B cell (primary cell): ENCODE measurements around the gene APOD. TPM values are rescaled to one million over a fixed set of nuclear protein-coding genes. Genes with fewer than 3 reads are reported as not detected.

Experiments
- ATAC-seq: fragments of 200-7000 bp; cut with Tn5 transposase; one replicate; pipeline ENCODE4 v1.10.0; 2021; ENCODE audit warnings: low read depth, mild to moderate bottlenecking, moderate number of reproducible peaks, moderate library complexity
- CTCF ChIA-PET: fragments of 350-600 bp; sonication (Branson Sonifier 250); formaldehyde crosslinking; loops from one replicate; lab custom pipeline; 2021; ENCODE audit warnings: antibody characterized with exemption, inconsistent platforms; lab: Charles Lee
- POLR2A ChIA-PET: fragments of 350-600 bp; sonication (Branson Sonifier 250); formaldehyde crosslinking; loops from one replicate; lab custom pipeline; 2021; ENCODE audit warnings: antibody characterized with exemption; lab: Charles Lee
- DNase-seq: peaks from one replicate; pipeline ENCODE4 v3.0.0; 2013
- H2AFZ ChIP-seq: 2 replicates; pipeline ENCODE4 v1.6.1; 2012; ENCODE audit warnings: mild to moderate bottlenecking, low read depth, low read length; ENCODE audit not compliant: insufficient read depth, poor library complexity, severe bottlenecking
- H3K27ac ChIP-seq, 2 donors: 1 replicate in 1 of 2; 2 replicates in 1 of 2; pipeline ENCODE4 v1.5.1; 2012 to 2013; ENCODE audit warnings: low read length in 2 of 2, mild to moderate bottlenecking in 2 of 2, moderate library complexity in 1 of 2
- H3K27me3 ChIP-seq, 4 experiments: fragments of 200-600 bp in 1 of 4; sonication (generic) in 1 of 4; replicated peaks in 1 of 4; 1 replicate in 2 of 4; 2 replicates in 2 of 4; pipeline versions ENCODE4 v1.6.1 to v1.7.0; 2013 to 2016; ENCODE audit warnings: low read length in 3 of 4, mild to moderate bottlenecking in 2 of 4, mixed read lengths in 1 of 4, moderate library complexity in 1 of 4; ENCODE audit not compliant: insufficient read depth in 4 of 4, control insufficient read depth in 3 of 4; ENCODE audit errors: control extremely low read depth in 1 of 4
- H3K36me3 ChIP-seq, 2 experiments: replicated peaks in 1 of 2; 1 replicate in 1 of 2; 2 replicates in 1 of 2; pipeline versions ENCODE4 v1.6.1 to v1.7.1; 2013; ENCODE audit warnings: low read length in 1 of 2; ENCODE audit not compliant: insufficient read depth in 2 of 2, control insufficient read depth in 1 of 2; ENCODE audit errors: control extremely low read depth in 1 of 2, extremely low read depth in 1 of 2
- H3K4me1 ChIP-seq, 2 donors: fragments of 200-600 bp in 1 of 2; sonication (generic) in 1 of 2; 1 replicate in 1 of 2; 2 replicates in 1 of 2; pipeline versions ENCODE4 v1.5.1 to v1.6.1; 2013 to 2017; ENCODE audit warnings: low read length in 2 of 2; ENCODE audit not compliant: control insufficient read depth in 2 of 2, insufficient read depth in 2 of 2
- H3K4me2 ChIP-seq: replicated peaks from 2 replicates; pipeline ENCODE3; 2012; ENCODE audit warnings: mild to moderate bottlenecking, low read depth, low read length; ENCODE audit not compliant: poor library complexity, severe bottlenecking
- H3K4me3 ChIP-seq, 5 experiments: fragments of 200-600 bp in 1 of 5; sonication (generic) in 1 of 5; 1 replicate in 3 of 5; 2 replicates in 2 of 5; pipeline versions ENCODE4 v1.5.1 to v1.7.0; 2011 to 2016; ENCODE audit warnings: low read length in 4 of 5, mild to moderate bottlenecking in 4 of 5, low read depth in 2 of 5, control low read depth in 1 of 5, moderate library complexity in 1 of 5; ENCODE audit not compliant: insufficient read depth in 1 of 5; ENCODE audit errors: control extremely low read depth in 1 of 5, extremely low read depth in 1 of 5
- H3K79me2 ChIP-seq: fragments of 200-600 bp; sonication (generic); one replicate; pipeline ENCODE4 v1.6.0; 2016; ENCODE audit warnings: low read length; ENCODE audit not compliant: control insufficient read depth, insufficient read depth
- H3K9ac ChIP-seq: fragments of 200-600 bp; sonication (generic); 2 replicates; pipeline ENCODE4 v1.6.1; 2017; ENCODE audit warnings: mild to moderate bottlenecking, low read length, moderate library complexity
- H3K9me3 ChIP-seq, 3 donors: one replicate each; pipeline versions ENCODE4 v1.6.1 to v1.7.1; 2013; ENCODE audit warnings: low read length in 2 of 3; ENCODE audit not compliant: control insufficient read depth in 2 of 3, insufficient read depth in 1 of 3; ENCODE audit errors: control extremely low read depth in 1 of 3
- H4K20me1 ChIP-seq: 2 replicates; pipeline ENCODE4 v1.6.0; 2012; ENCODE audit warnings: mild to moderate bottlenecking, low read length; ENCODE audit not compliant: insufficient read depth, control insufficient read depth, poor library complexity, severe bottlenecking
- H3K27ac Mint-ChIP-seq: one replicate; pipeline ENCODE4 v1.8.0; 2021; ENCODE audit warnings: mixed read lengths
- H3K27me3 Mint-ChIP-seq: one replicate; pipeline ENCODE4 v1.8.0; 2021; ENCODE audit warnings: mixed read lengths
- H3K4me1 Mint-ChIP-seq: one replicate; pipeline ENCODE4 v1.8.0; 2021; ENCODE audit warnings: mixed read lengths
- H3K4me3 Mint-ChIP-seq: one replicate; pipeline ENCODE4 v1.8.0; 2021; ENCODE audit warnings: mixed read lengths
- H3K9me3 Mint-ChIP-seq: one replicate; pipeline ENCODE4 v1.8.0; 2022; ENCODE audit warnings: mixed read lengths; ENCODE audit not compliant: insufficient read depth
- CTCF ChIP-seq: fragments of 200-600 bp; IDR thresholded peaks from one replicate; pipeline ENCODE4 v1.8.0; 2022; ENCODE audit warnings: antibody characterized with exemption, mild to moderate bottlenecking
- EZH2 ChIP-seq: IDR thresholded peaks from 2 replicates; pipeline ENCODE4 v1.6.1; 2012; ENCODE audit warnings: borderline replicate concordance, low read depth, mild to moderate bottlenecking, moderate library complexity, low read length; ENCODE audit not compliant: insufficient read depth, poor library complexity, severe bottlenecking
- WGBS: methylation state at CpG from one replicate; pipeline ENCODE4 v1.1.5; 2013; ENCODE audit warnings: missing lambda C conversion rate; ENCODE audit not compliant: insufficient coverage; 5-methylcytosine and 5-hydroxymethylcytosine counted together
- intact Hi-C: fragments of 100-400 bp; cut with micrococcal nuclease; formaldehyde crosslinking; loops from one replicate; pipeline ENCODE4 v1.10.0; 2022
- polyA plus RNA-seq: library from polyadenylated mRNA; depleted of rRNA; stranded (reverse); fragments of >200 nt; gene quantifications from 2 replicates; pipeline ENCODE4 v1.2.3, GENCODE V29; 2012
- total RNA-seq, 2 donors: library from RNA; stranded (reverse); fragments of 120-200 nt in 1 of 2; gene quantifications; 1 replicate in 1 of 2; 2 replicates in 1 of 2; pipeline versions ENCODE4 v1.2.3 to v1.2.4, GENCODE V29; 2013 to 2022

Gene APOD
- total and polyA plus RNA-seq, 2 donors (not counting 1 experiment from before 2014, with no cell fraction given) = 0.59 TPM; not detected in 1

DNA sequence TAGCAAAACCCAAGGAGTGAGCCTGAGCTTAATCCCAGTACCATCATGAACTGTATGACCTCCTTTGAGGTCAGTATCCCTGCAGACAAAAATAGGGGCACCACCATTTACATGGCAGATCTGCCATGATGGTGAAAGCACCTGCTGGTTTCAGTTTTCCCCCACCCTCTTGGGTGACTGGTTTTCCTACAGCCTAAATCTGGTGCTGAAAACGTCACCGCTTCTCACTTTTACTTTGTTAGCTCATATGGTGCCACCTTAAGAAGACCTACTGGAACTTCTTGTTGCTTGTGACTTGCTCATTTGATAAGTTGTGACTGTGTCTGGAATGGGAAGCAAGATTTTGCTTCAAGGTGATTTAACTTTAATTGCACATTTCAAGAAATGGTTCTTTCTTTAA lies 45.7 kb downstream of the APOD start:
- TF ChIP-seq EZH2 (no peak), CTCF (no peak)
- POLR2A ChIA-PET = interaction anchor here (1.0 to 1.7 kb wide), 2 partner anchors 10 to 12 kb away, joined by 3 to 7 read pairs; no protein-coding TSS in a partner anchor
- peaks cover 81% of the 10 kb centered on the region for H4K20me1 ChIP-seq
- Mint-ChIP-seq H3K4me1 (peaks cover 76% of the 10 kb centered on the region), H3K27ac (peak overlapping the region; percentile 68), H3K4me3 (peak overlapping the region; percentile 49), H3K9me3 (no peaks in the 10 kb centered on the region), H3K27me3 (no peaks in the 10 kb centered on the region)
- no peak overlapping the region for H2AFZ ChIP-seq
- CTCF ChIA-PET = interaction anchor here (1.2 to 3.2 kb wide), 4 partner anchors 11 to 267 kb away, joined by 4 to 14 read pairs (median 8); partner anchors contain the start of gene XXYLT1
- WGBS = no CpG with 5 or more reads among the region's 2 CpGs
- peaks cover 50 to 60% of the 10 kb centered on the region in 2 donors for H3K4me1 ChIP-seq
- peak overlapping the region; percentile 19 for H3K9ac ChIP-seq
- H3K4me2 ChIP-seq = peak overlapping the region; percentile 47
- peaks cover 0 to 12% of the 10 kb centered on the region in 2 experiments for H3K36me3 ChIP-seq
- DNase-seq (peak; percentile 80), ATAC-seq (peak; percentile 37)
- H3K27ac ChIP-seq = peak overlapping the region in 1 of 2 donors; percentile 96
- H3K79me2 ChIP-seq = peaks cover 99% of the 10 kb centered on the region
- H3K4me3 ChIP-seq = peak overlapping the region in 1 of 5 experiments; percentile 18
- intact Hi-C loops = loop anchor here (2.0 kb wide), 1 partner anchor 15 kb away; no protein-coding TSS in a partner anchor
- no peaks in the 10 kb centered on the region for H3K9me3 ChIP-seq
- no peaks in the 10 kb centered on the region for H3K27me3 ChIP-seq

DNA sequence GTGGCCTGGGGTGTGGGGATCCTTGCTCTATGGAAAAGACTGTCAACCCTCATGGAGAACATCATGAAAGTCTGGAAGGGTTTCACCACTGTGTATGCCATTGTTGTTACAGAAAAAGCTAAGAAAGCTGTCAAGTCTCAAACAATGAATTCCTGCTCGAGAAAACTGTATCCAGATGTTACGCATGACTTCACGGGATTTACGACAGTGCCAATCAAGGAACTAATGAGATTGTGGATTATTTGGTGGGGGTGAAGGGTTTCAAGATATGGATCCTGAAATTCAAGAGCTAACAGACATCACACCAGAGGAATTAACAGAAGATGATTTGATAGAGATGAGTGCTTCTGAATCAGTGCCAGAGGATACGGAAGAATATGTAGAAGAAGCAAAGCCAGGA lies 48.4 kb downstream of the APOD start:
- Histone ChIP-seq H3K4me1 (peaks cover 33 to 46% of the 10 kb centered on the region in 2 donors), H3K9ac (no peak overlapping the region), H3K79me2 (peaks cover 98% of the 10 kb centered on the region), H3K36me3 (peaks cover 4 to 19% of the 10 kb centered on the region in 2 experiments), H3K4me3 (no peak overlapping the region), H3K27ac (peak overlapping the region in 1 of 2 donors; percentile 13), H3K27me3 (no peaks in the 10 kb centered on the region), H3K4me2 (no peak overlapping the region), H2AFZ (no peak overlapping the region), H3K9me3 (no peaks in the 10 kb centered on the region), H4K20me1 (peaks cover 90% of the 10 kb centered on the region)
- ChIA-PET POLR2A (no interaction called here), CTCF (interaction anchor here (1.0 kb wide), 1 partner anchor 13 kb away, joined by 3 read pairs; no protein-coding TSS in a partner anchor)
- TF ChIP-seq CTCF (no peak), EZH2 (no peak)
- Mint-ChIP-seq H3K4me3 (no peak overlapping the region), H3K27ac (peak overlapping the region; percentile 2), H3K27me3 (no peaks in the 10 kb centered on the region), H3K9me3 (no peaks in the 10 kb centered on the region), H3K4me1 (peaks cover 71% of the 10 kb centered on the region)
- 95% methylated on average over 4 of the region's 5 CpGs for WGBS
- intact Hi-C loops = no loop called here
- ATAC-seq = no peak
- DNase-seq = no peak
